Measurements from ENCODE around the gene GPR83. TPM values are rescaled to one million over a fixed set of nuclear protein-coding genes. Genes with fewer than 3 reads are reported as not detected.
"Not testable (repeated sequence)": the region's sequence is repeated elsewhere in the genome, so short reads cannot be mapped to it uniquely, and the experiment has no call there.

The GPR83 gene
- total RNA-seq, 4 donors from 2014 or later = 0.23 to 0.30 (median 0.24) TPM; not detected in 1

DNA sequence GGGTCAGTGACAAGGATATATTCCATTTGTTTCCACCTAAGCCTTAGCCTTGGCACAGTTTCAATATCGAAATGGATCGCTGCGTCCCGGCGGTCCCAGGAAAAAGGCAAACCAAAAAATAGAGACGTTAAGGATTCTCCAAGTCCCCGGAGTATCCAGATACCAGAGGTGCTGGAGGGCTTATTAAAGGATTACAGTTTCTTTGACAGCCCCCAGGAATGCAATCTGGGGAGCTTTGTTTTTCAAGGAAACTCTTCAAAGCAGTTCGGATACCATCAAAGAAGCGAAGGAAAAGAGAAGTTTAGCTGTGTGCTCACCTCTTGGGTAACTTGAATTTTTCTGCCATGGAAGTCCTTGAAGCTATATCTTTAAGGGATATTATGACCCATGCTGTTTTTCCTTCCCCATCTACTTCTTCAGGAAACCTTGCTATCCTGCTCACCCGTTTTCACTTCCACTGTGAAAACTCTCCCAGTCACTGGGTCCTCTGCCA is 600 bp upstream of the GPR83 start:
- Histone ChIP-seq H3K4me1 (peaks cover 15% of the 10 kb centered on the region), H3K36me3 (no peaks in the 10 kb centered on the region), H3K4me3 (peak overlapping the region; percentile 40), H3K9me3 (no peaks in the 10 kb centered on the region), H3K27me3 (peaks cover 33% of the 10 kb centered on the region), H3K27ac (no peak overlapping the region)
- no peak for DNase-seq (ENCODE audit: low spot score in 2 of 2)
- no peak for TF ChIP-seq POLR2A (IDR thresholded peaks at IDR 0.05)
- TF ChIP-seq POLR2AphosphoS5 (IDR thresholded peaks at IDR 0.05) = no peak
- TF ChIP-seq EP300 (IDR thresholded peaks at IDR 0.05) = no peak
- TF ChIP-seq, protein P1, sequence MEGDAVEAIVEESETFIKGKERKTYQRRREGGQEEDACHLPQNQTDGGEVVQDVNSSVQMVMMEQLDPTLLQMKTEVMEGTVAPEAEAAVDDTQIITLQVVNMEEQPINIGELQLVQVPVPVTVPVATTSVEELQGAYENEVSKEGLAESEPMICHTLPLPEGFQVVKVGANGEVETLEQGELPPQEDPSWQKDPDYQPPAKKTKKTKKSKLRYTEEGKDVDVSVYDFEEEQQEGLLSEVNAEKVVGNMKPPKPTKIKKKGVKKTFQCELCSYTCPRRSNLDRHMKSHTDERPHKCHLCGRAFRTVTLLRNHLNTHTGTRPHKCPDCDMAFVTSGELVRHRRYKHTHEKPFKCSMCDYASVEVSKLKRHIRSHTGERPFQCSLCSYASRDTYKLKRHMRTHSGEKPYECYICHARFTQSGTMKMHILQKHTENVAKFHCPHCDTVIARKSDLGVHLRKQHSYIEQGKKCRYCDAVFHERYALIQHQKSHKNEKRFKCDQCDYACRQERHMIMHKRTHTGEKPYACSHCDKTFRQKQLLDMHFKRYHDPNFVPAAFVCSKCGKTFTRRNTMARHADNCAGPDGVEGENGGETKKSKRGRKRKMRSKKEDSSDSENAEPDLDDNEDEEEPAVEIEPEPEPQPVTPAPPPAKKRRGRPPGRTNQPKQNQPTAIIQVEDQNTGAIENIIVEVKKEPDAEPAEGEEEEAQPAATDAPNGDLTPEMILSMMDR (IDR thresholded peaks at IDR 0.05) = no peak
- 21% methylated on average over 10 of the region's 10 CpGs for WGBS

DNA sequence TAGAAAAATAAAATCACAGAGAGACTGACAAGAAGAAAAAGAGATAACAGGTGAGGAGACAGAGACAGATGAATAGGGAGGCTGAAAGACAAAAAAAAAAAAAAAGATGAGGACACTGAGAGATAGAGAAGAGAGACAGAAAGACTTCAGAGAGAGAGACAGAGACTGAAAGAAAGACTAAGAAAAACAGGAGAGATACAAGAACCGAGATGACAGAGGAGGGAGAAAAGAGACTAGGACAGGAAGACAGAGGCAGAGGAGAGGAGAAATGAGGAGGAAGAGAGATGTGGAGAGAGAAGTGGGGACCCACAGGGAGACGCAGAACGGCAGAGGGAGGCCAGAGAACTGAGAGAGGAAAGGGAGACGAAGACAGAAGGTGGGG is 771 bp downstream of the GPR83 start:
- Histone ChIP-seq H3K27me3 (peaks cover 33% of the 10 kb centered on the region), H3K36me3 (no peaks in the 10 kb centered on the region), H3K4me1 (peaks cover 15% of the 10 kb centered on the region), H3K27ac (no peak overlapping the region), H3K4me3 (no peak overlapping the region), H3K9me3 (no peaks in the 10 kb centered on the region)
- WGBS = 24% methylated on average over 4 of the region's 4 CpGs
- TF ChIP-seq, protein P1 (IDR thresholded peaks at IDR 0.05) = no peak
- no peak for TF ChIP-seq POLR2AphosphoS5 (IDR thresholded peaks at IDR 0.05)
- TF ChIP-seq EP300 (IDR thresholded peaks at IDR 0.05) = no peak
- no peak for TF ChIP-seq POLR2A (IDR thresholded peaks at IDR 0.05)
- no peak for DNase-seq (ENCODE audit: low spot score in 2 of 2)

DNA sequence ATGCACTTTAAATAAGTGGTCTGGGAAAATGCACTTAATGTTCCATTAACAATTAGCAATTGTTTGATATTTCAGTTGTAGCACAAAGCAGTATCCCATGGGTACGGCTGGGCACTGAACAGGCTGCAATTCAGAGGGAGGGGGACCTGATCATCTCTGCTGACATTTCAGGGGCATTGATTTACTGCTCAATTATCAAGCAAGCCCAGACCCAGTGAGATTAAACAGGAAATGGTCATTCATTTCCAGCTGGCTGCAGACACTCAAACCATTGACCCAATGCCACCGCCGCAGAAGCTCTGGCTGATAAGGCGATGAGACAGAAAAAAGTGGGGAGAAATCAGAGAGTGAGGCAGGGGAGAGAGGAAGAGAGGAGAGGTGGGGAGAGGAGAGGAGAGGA is 1.2 kb downstream of the GPR83 start:
- 58% methylated on average over 4 of the region's 4 CpGs for WGBS
- H3K27ac ChIP-seq = no peak overlapping the region
- no peaks in the 10 kb centered on the region for H3K36me3 ChIP-seq
- H3K27me3 ChIP-seq = peaks cover 33% of the 10 kb centered on the region
- no peak overlapping the region for H3K4me3 ChIP-seq
- no peaks in the 10 kb centered on the region for H3K9me3 ChIP-seq
- TF ChIP-seq, protein P1 (IDR thresholded peaks at IDR 0.05) = no peak
- TF ChIP-seq EP300 (IDR thresholded peaks at IDR 0.05) = no peak
- no peak for TF ChIP-seq POLR2A (IDR thresholded peaks at IDR 0.05)
- peaks cover 15% of the 10 kb centered on the region for H3K4me1 ChIP-seq
- no peak for DNase-seq (ENCODE audit: low spot score in 2 of 2)

DNA sequence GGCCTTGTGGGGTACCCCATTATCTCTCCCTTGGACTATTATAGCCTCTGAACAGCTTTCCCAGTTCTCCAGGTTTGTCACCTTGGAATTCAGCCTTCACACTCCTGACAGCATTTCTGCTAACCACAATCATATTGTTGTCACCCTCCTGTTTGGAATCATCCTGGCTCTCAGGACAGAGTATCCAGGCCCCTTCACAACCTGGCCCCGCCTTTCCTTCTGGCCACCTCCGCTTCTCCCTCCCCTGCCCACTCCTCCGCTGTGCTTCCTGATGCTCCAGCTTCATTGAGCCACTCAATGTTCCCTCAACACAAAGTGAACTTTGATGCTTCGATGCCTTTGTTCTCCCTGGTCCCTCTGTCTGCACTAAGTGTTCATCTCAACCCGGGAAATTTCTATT is 3.1 kb downstream of the GPR83 start:
- H3K9me3 ChIP-seq = no peaks in the 10 kb centered on the region
- WGBS = 91% methylated on average over 5 of the region's 5 CpGs
- DNase-seq (ENCODE audit: low spot score in 2 of 2) = no peak
- peaks cover 15% of the 10 kb centered on the region for H3K4me1 ChIP-seq
- no peak overlapping the region for H3K4me3 ChIP-seq
- H3K36me3 ChIP-seq = no peaks in the 10 kb centered on the region
- H3K27ac ChIP-seq = no peak overlapping the region
- TF ChIP-seq POLR2A (IDR thresholded peaks at IDR 0.05) (no peak), POLR2AphosphoS5 (IDR thresholded peaks at IDR 0.05) (no peak), EP300 (IDR thresholded peaks at IDR 0.05) (no peak)
- TF ChIP-seq, protein P1 (IDR thresholded peaks at IDR 0.05) = no peak
- peaks cover 33% of the 10 kb centered on the region for H3K27me3 ChIP-seq

DNA sequence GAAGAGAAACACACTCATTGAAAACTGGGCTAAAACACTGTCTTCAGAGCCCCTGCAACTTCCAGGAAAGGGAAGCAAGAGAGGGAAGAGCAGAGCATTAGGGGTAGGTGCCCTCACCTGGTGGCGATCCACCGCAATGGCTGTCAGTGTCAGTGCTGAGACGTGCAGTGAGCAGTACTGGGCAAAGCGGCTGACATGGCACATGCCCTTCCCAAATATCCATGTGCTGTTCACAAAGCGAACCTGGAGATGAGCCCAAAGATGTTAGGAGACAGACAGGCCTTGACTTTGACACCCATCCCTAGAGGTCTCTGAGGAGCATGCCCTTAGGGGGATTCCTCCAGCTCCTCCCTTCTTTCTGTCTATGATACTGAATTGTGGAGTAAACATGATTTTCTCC is 4.9 kb downstream of the GPR83 start:
- DNase-seq (ENCODE audit: low spot score in 2 of 2) = no peak
- Histone ChIP-seq H3K4me1 (peaks cover 5% of the 10 kb centered on the region), H3K36me3 (no peaks in the 10 kb centered on the region), H3K9me3 (no peaks in the 10 kb centered on the region), H3K27me3 (peaks cover 25% of the 10 kb centered on the region), H3K4me3 (no peak overlapping the region), H3K27ac (no peak overlapping the region)
- TF ChIP-seq, protein P1 (IDR thresholded peaks at IDR 0.05) = no peak
- TF ChIP-seq POLR2AphosphoS5 (IDR thresholded peaks at IDR 0.05) (no peak), EP300 (IDR thresholded peaks at IDR 0.05) (no peak), POLR2A (IDR thresholded peaks at IDR 0.05) (no peak)
- WGBS = 78% methylated on average over 5 of the region's 5 CpGs

DNA sequence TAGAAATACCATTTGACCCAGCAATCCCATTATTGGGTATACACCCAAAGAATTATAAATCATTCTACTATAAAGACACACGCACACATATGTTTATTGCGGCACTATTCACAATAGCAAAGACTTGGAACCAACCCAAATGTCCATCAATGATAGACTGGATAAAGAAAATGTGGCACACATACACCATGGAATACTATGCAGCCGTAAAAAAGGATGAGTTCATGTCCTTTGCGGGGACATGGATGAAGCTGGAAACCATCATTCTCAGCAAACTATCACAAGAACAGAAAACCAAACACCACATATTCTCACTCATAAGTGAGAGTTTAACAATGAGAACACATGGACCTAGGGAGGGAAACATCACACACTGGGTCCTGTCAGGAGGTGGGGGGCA is 9.3 kb downstream of the GPR83 start:
- 92% methylated on average over 4 of the region's 4 CpGs for WGBS
- H3K9me3 ChIP-seq; DNase-seq (ENCODE audit: low spot score in 2 of 2); H3K27ac ChIP-seq; H3K4me1 ChIP-seq; H3K4me3 ChIP-seq; H3K36me3 ChIP-seq; H3K27me3 ChIP-seq: not testable (repeated sequence)
